ENCODE data around the gene FCN3.

- TF ChIP-seq EZH2 (IDR thresholded peaks at IDR 0.05): no peak
- TF ChIP-seq POLR2AphosphoS5 (IDR thresholded peaks at IDR 0.05; ENCODE audit: borderline replicate concordance, low read depth, low read length): no peak
- no peak for TF ChIP-seq FOXP2 (optimal IDR thresholded peaks at IDR 0.05; ENCODE audit: control extremely low read depth, extremely low read length, insufficient read depth)
These were observed 19.6 kb upstream of the FCN3 start for GRCh38 chr1:27394282-27394658.

Measured in SK-N-MC (cell line).